IPS DF 6.9 (cell line): ENCODE measurements around the gene ELL.
A peak's percentile ranks its signal among the peaks of the same experiment; 100 is the strongest.
"Not testable (repeated sequence)": the region's sequence is repeated elsewhere in the genome, so short reads cannot be mapped to it uniquely, and the experiment has no call there.

Experiments
- DNase-seq: peaks from one replicate; pipeline ENCODE4 v3.0.0-alpha.2; 2013; ENCODE audit warnings: low read depth, low spot score
- H3K27ac ChIP-seq: one replicate; pipeline ENCODE4 v1.5.1; 2013; ENCODE audit warnings: low read length, control low read depth
- H3K27me3 ChIP-seq: 2 replicates; pipeline ENCODE4 v1.6.1; 2013; ENCODE audit warnings: mild to moderate bottlenecking, low read length; ENCODE audit not compliant: control insufficient read depth, insufficient read depth
- H3K36me3 ChIP-seq: 2 replicates; pipeline ENCODE4 v1.6.1; 2013; ENCODE audit warnings: low read length; ENCODE audit not compliant: control insufficient read depth, insufficient read depth
- H3K4me1 ChIP-seq: 2 replicates; pipeline ENCODE4 v1.6.1; 2013; ENCODE audit warnings: low read length; ENCODE audit not compliant: control insufficient read depth, insufficient read depth
- H3K4me3 ChIP-seq: 2 replicates; pipeline ENCODE4 v1.5.1; 2013; ENCODE audit warnings: mild to moderate bottlenecking, low read length
- H3K9me3 ChIP-seq: 2 replicates; pipeline ENCODE4 v1.6.1; 2013; ENCODE audit warnings: low read length, inconsistent platforms; ENCODE audit not compliant: control insufficient read depth, insufficient read depth
- WGBS: extraction: QIAGEN DNeasy Blood & Tissue Kit; methylation state at CpG from one replicate; pipeline ENCODE4 v1.1.7; 2013; ENCODE audit warnings: mixed read lengths, missing lambda C conversion rate; ENCODE audit not compliant: insufficient read length, insufficient coverage; 5-methylcytosine and 5-hydroxymethylcytosine counted together

ELL gene

GRCh38 chr19:18408053-18408476 is 113.8 kb downstream of the ELL start:
- Histone ChIP-seq H3K27ac (no peak overlapping the region), H3K36me3 (no peaks in the 10 kb centered on the region), H3K4me1 (no peaks in the 10 kb centered on the region), H3K4me3 (no peak overlapping the region), H3K9me3 (no peaks in the 10 kb centered on the region), H3K27me3 (no peaks in the 10 kb centered on the region)
- no CpG with 5 or more reads among the region's 10 CpGs for WGBS
- no peak for DNase-seq

DNA sequence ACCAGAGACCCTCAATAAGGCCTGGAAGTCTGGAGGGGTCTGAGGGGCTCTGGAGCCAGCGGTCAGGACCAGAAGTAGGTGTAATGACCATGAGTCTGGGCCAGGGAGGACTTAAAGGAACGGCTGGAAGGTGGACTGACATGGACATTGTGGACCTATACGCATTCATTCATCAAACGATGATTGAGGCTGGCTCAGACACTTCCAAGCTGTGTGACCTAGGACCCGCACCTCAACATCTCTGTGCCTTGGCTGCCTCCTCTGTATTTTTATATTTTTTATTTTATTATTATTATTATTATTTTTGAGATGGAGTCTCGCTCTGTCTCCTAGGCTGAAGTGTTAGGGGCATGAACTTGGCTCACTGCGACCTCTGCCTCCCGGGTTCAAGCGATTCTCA is 115.1 kb downstream of the ELL start:
- no peaks in the 10 kb centered on the region for H3K36me3 ChIP-seq
- H3K27me3 ChIP-seq: no peaks in the 10 kb centered on the region
- no peak overlapping the region for H3K4me3 ChIP-seq
- DNase-seq: no peak
- no CpG with 5 or more reads among the region's 9 CpGs for WGBS
- no peak overlapping the region for H3K27ac ChIP-seq
- H3K4me1 ChIP-seq: no peaks in the 10 kb centered on the region
- H3K9me3 ChIP-seq: no peaks in the 10 kb centered on the region

GRCh38 chr19:18405754-18406153 is 116.1 kb downstream of the ELL start:
- H3K36me3 ChIP-seq, H3K4me3 ChIP-seq, H3K4me1 ChIP-seq, H3K27ac ChIP-seq, H3K9me3 ChIP-seq, DNase-seq, H3K27me3 ChIP-seq: not testable (repeated sequence)
- no CpG with 5 or more reads among the region's 11 CpGs for WGBS

- H3K9me3 ChIP-seq, H3K27ac ChIP-seq, H3K36me3 ChIP-seq, H3K4me1 ChIP-seq, DNase-seq, H3K27me3 ChIP-seq, H3K4me3 ChIP-seq: not testable (repeated sequence)
- no CpG with 5 or more reads among the region's 18 CpGs for WGBS
These were observed 119.2 kb downstream of the ELL start for GRCh38 chr19:18402455-18403248.

DNA sequence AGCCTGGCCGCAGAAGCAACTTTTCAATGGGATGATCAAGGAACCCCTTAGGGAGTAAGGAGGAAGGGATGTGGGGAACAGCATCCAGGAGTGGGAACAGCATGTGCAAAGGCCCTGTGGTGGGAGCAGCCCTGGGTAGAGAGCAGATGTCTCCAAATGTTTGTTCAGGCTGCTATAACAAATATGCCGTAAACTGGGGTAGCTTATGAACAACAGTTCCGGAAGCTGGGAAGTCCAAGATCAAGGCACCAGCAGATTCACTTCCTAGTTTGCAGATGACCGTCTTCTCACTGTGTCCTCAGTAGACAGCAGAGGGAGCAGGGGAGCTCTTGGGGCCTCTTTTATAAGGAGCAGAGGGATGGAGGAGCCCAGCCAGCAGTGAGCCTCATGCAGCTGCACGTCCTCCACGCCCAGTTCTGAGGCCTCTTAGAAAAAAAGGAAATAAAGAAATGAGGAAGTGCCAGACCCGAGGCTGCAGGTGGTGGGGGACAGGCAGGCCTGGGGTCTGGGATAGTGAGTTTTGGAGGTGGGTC is 120.2 kb downstream of the ELL start:
- Histone ChIP-seq H3K27ac (no peak overlapping the region), H3K4me1 (peaks cover 3% of the 10 kb centered on the region), H3K36me3 (no peaks in the 10 kb centered on the region), H3K27me3 (no peaks in the 10 kb centered on the region), H3K4me3 (no peak overlapping the region), H3K9me3 (no peaks in the 10 kb centered on the region)
- no CpG with 5 or more reads among the region's 7 CpGs for WGBS
- no peak for DNase-seq

GRCh38 chr19:18399008-18399407 is 122.9 kb downstream of the ELL start:
- no peak for DNase-seq
- no CpG with 5 or more reads among the region's 6 CpGs for WGBS
- Histone ChIP-seq H3K27me3 (no peaks in the 10 kb centered on the region), H3K36me3 (no peaks in the 10 kb centered on the region), H3K9me3 (no peaks in the 10 kb centered on the region), H3K27ac (no peak overlapping the region), H3K4me3 (no peak overlapping the region), H3K4me1 (peaks cover 3% of the 10 kb centered on the region)

DNA sequence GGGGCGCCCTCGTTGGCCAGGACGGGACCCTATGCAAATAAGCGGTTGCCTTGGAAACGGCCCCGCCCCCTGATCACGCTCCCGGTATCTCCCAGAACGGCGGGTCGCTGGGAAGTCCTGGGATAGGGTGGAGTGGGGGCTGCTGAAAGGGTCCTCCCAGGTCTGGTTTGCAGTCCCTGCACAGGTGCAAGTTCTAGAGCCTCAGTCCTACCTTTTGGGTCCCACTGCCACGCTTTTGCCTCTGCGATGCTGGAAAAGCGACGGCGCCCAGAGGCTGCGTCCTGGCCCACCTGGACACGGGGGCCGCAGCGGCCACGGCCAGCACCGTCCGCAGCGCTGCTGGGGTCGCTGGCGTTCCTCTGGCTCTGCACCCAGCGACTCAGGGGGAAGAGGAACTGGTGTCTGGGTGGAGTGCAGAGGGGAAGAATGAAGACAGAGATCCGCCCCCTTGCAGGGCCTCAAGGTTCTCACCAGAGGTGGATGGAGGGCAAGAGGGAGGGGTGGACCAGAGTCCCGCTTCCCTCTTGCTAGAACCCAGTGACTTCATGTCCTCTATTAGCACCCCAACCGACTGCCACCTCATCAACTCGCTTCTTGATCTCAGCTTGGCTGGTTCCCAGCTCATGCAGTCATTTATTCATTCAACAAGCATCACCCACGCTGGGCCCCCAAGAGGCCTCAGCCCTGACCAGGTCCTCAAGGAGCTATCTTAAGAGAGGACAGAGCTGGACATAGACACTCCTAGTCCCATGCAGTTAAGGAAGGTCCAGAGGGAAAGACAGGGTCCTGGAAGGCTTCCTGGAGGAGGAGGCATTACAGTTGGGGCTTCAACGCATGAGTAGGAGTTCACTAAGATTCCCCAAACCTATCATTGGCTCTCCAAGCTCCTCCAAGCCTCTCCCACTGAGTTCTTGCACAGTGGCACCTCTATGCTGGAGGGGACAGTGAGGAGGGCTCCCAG is 124.3 kb downstream of the ELL start, which contains the start of gene LRRC25:
Gene LRRC25 (minus strand): TSS at position 381 of the 961 bp plus-strand sequence. CDS start 659 bp downstream, outside the sequence.
- no CpG with 5 or more reads among the region's 33 CpGs for WGBS
- peak within 1 kb of the TSS; percentile 15; the same call in 1 of the 2 replicates for H3K4me3 ChIP-seq

GRCh38 chr19:18396471-18397241 is 125.2 kb downstream of the ELL start:
- H3K4me1 ChIP-seq: peaks cover 3% of the 10 kb centered on the region
- no CpG with 5 or more reads among the region's 37 CpGs for WGBS
- DNase-seq: no peak
- H3K36me3 ChIP-seq: no peaks in the 10 kb centered on the region
- no peak overlapping the region for H3K4me3 ChIP-seq
- H3K9me3 ChIP-seq: no peaks in the 10 kb centered on the region
- H3K27me3 ChIP-seq: no peaks in the 10 kb centered on the region
- H3K27ac ChIP-seq: no peak overlapping the region

More for the DNA sequence above, 124.3 kb downstream of the ELL start, which contains the start of gene LRRC25:
- no peaks in the 10 kb centered on the region for H3K27me3 ChIP-seq
- DNase-seq: no peak
- H3K36me3 ChIP-seq: no peaks in the 10 kb centered on the region
- H3K27ac ChIP-seq: no peak within 1 kb of the TSS
- H3K4me1 ChIP-seq: peaks cover 3% of the 10 kb centered on the region
- no peaks in the 10 kb centered on the region for H3K9me3 ChIP-seq

- WGBS: no CpG with 5 or more reads among the region's 7 CpGs
- H3K4me3 ChIP-seq: no peak overlapping the region
- no peaks in the 10 kb centered on the region for H3K36me3 ChIP-seq
- no peaks in the 10 kb centered on the region for H3K27me3 ChIP-seq
- DNase-seq: no peak
- H3K27ac ChIP-seq: no peak overlapping the region
- peaks cover 3% of the 10 kb centered on the region for H3K4me1 ChIP-seq
- no peaks in the 10 kb centered on the region for H3K9me3 ChIP-seq
These were observed 128.0 kb downstream of the ELL start for GRCh38 chr19:18393836-18394235.

DNA sequence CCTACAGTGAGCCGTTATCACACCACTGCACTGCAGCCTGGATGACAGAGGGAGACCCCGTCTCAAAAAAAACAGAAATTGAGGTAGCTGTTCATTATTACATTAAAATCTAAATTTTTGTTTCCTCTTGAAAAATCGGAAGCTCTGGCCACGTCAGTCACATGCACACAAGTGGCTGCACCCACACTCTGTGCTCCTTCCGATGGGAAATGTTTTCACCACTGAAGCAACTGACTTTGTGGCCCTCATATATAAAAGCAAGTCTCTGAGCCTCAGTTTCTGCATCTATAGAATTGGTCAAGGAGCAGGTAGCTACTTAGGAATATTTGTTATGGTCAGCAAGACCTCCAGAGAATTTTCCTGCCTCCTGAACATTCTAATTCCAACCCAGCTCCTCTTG is 128.9 kb downstream of the ELL start:
- Histone ChIP-seq H3K9me3 (no peaks in the 10 kb centered on the region), H3K4me1 (peaks cover 5% of the 10 kb centered on the region), H3K4me3 (no peak overlapping the region), H3K27me3 (no peaks in the 10 kb centered on the region), H3K36me3 (no peaks in the 10 kb centered on the region), H3K27ac (no peak overlapping the region)
- WGBS: no CpG with 5 or more reads among the region's 5 CpGs
- no peak for DNase-seq
